HCT116 (cell line): ENCODE results near the gene HPD. TPM values are rescaled to one million over a fixed set of nuclear protein-coding genes. Genes with fewer than 3 reads are reported as not detected.

ENCODE experiments used
- ATAC-seq: fragments of 200-7000 bp; cut with Tn5 transposase; 2 replicates; pipeline ENCODE4 v1.9.1; 2020; ENCODE audit warnings: mild to moderate bottlenecking, moderate library complexity
- BruUV-seq: library from RNA; stranded (reverse); fragments of 400-500 nt; replicated peaks from 2 replicates; lab custom pipeline; 2021; lab: Mats Ljungman, UMichigan
- CTCF ChIA-PET: fragments of 300-600 bp; sonication (Branson Sonifier 250); formaldehyde crosslinking; loops from one replicate; lab custom pipeline; 2021; ENCODE audit warnings: antibody characterized with exemption; lab: Charles Lee
- POLR2A ChIA-PET: fragments of 300-600, 350-600 bp; sonication (Branson Sonifier 250); formaldehyde crosslinking; loops from one replicate; lab custom pipeline; 2021; ENCODE audit warnings: antibody characterized with exemption; lab: Charles Lee
- RAD21 ChIA-PET, 2 experiments: fragments of 300-600 bp; sonication (Branson Sonifier 250); formaldehyde crosslinking; loops; one replicate each; lab custom pipeline; 2023; ENCODE audit warnings: low total read pairs in 2 of 2; ENCODE audit not compliant: uncharacterized antibody in 2 of 2, unreplicated experiment in 2 of 2, low non-redundant PET in 1 of 2; lab: Charles Lee
- DNase-seq: peaks from one replicate; pipeline ENCODE4 v3.0.0-alpha.2; 2010; ENCODE audit warnings: low read depth, low spot score
- H2AFZ ChIP-seq: fragments of 200-600 bp; shearing (Covaris generic), sonication (generic); 2 replicates; pipeline ENCODE4 v1.6.1; 2017; ENCODE audit warnings: low read depth, mixed run types, mixed read lengths, antibody characterized with exemption, low read length; ENCODE audit not compliant: poor library complexity, severe bottlenecking
- H3K27ac ChIP-seq: 2 replicates; pipeline ENCODE4 v1.5.1; 2012; ENCODE audit warnings: low read depth, low read length
- H3K27me3 ChIP-seq: fragments of 200-600 bp; sonication (generic); 2 replicates; pipeline ENCODE4 v1.6.1; 2016; ENCODE audit warnings: mixed run types, low read length, mixed read lengths; ENCODE audit not compliant: insufficient read depth
- H3K36me3 ChIP-seq, 2 experiments: fragments of 200-500 bp in 1 of 2; fragments of 200-600 bp in 1 of 2; sonication (Bioruptor generic) in 1 of 2; sonication (generic) in 1 of 2; 2 replicates each; pipeline versions ENCODE4 v1.5.1 to v1.6.1; 2014 to 2016; ENCODE audit warnings: low read length in 2 of 2, inconsistent platforms in 1 of 2, mixed read lengths in 1 of 2, mixed run types in 1 of 2; ENCODE audit not compliant: insufficient read depth in 2 of 2, control insufficient read depth in 1 of 2
- H3K4me1 ChIP-seq, 2 experiments: fragments of 200-600 bp in 1 of 2; sonication (generic) in 1 of 2; 2 replicates each; pipeline versions ENCODE4 v1.5.1 to v1.6.1; 2012 to 2017; ENCODE audit warnings: low read length in 2 of 2, inconsistent platforms in 1 of 2, mild to moderate bottlenecking in 1 of 2, mixed read lengths in 1 of 2, mixed run types in 1 of 2, moderate library complexity in 1 of 2; ENCODE audit not compliant: insufficient read depth in 2 of 2, control insufficient read depth in 1 of 2
- H3K4me2 ChIP-seq: fragments of 200-600 bp; sonication (generic); 2 replicates; pipeline ENCODE4 v1.6.1; 2017; ENCODE audit warnings: mixed run types, low read length, mixed read lengths
- H3K4me3 ChIP-seq, 2 experiments: fragments of 200-600 bp in 1 of 2; sonication (generic) in 1 of 2; replicated peaks in 1 of 2; 2 replicates each; pipeline ENCODE4 v1.5.1; 2011 to 2016; ENCODE audit warnings: low read length in 2 of 2, control low read depth in 1 of 2, low read depth in 1 of 2, mild to moderate bottlenecking in 1 of 2, mixed read lengths in 1 of 2, mixed run types in 1 of 2
- H3K79me2 ChIP-seq: fragments of 200-600 bp; sonication (generic); 2 replicates; pipeline ENCODE4 v1.6.1; 2017; ENCODE audit warnings: mild to moderate bottlenecking, mixed run types, low read length, moderate library complexity, mixed read lengths; ENCODE audit not compliant: insufficient read depth
- H3K9ac ChIP-seq: fragments of 200-600 bp; sonication (generic); 2 replicates; pipeline ENCODE4 v1.6.1; 2016; ENCODE audit warnings: low read length, mixed read lengths
- H3K9me2 ChIP-seq: fragments of 200-600 bp; sonication (generic), shearing (Covaris generic); 2 replicates; pipeline ENCODE4 v1.6.1; 2017; ENCODE audit warnings: mixed run types, mild to moderate bottlenecking, moderate library complexity; ENCODE audit not compliant: insufficient read depth
- H3K9me3 ChIP-seq, 2 experiments: fragments of 200-500 bp in 1 of 2; fragments of 200-600 bp in 1 of 2; sonication (Bioruptor generic) in 1 of 2; sonication (generic) in 1 of 2; 2 replicates each; pipeline ENCODE4 v1.6.1; 2014 to 2017; ENCODE audit warnings: low read length in 2 of 2, mixed read lengths in 2 of 2, inconsistent platforms in 1 of 2, low read depth in 1 of 2, mild to moderate bottlenecking in 1 of 2, mixed run types in 1 of 2, moderate library complexity in 1 of 2; ENCODE audit not compliant: control insufficient read depth in 1 of 2, insufficient read depth in 1 of 2
- H4K20me1 ChIP-seq: fragments of 200-600 bp; sonication (generic), shearing (Covaris generic); 2 replicates; pipeline ENCODE4 v1.6.1; 2017; ENCODE audit warnings: mixed run types, mild to moderate bottlenecking, moderate library complexity; ENCODE audit not compliant: insufficient read depth
- CBX3 ChIP-seq: IDR thresholded peaks from 2 replicates; pipeline ENCODE4 v1.6.1; 2012; ENCODE audit warnings: low read depth
- EGR1 ChIP-seq: IDR thresholded peaks from 2 replicates; pipeline ENCODE4 v1.6.1; 2012; ENCODE audit warnings: low read depth
- EZH2 ChIP-seq: fragments of 200-600 bp; sonication (generic); IDR thresholded peaks from 2 replicates; pipeline ENCODE4 v1.6.1; 2017; ENCODE audit warnings: antibody characterized with exemption, mixed run types
- EZH2phosphoT487 ChIP-seq: fragments of 200-600 bp; IDR thresholded peaks from 2 replicates; pipeline ENCODE4 v1.6.1; 2018; ENCODE audit warnings: antibody characterized with exemption, borderline replicate concordance
- FOSL1 ChIP-seq: IDR thresholded peaks from 2 replicates; pipeline ENCODE4 v1.6.1; 2012; ENCODE audit warnings: low read depth
- JUND ChIP-seq: IDR thresholded peaks from 2 replicates; pipeline ENCODE4 v1.6.1; 2012
- POLR2AphosphoS5 ChIP-seq: IDR thresholded peaks from 2 replicates; pipeline ENCODE4 v1.6.1; 2011; ENCODE audit warnings: mild to moderate bottlenecking, low read depth, low read length, moderate library complexity
- RAD21 ChIP-seq: IDR thresholded peaks from 2 replicates; pipeline ENCODE4 v1.6.1; 2012; ENCODE audit warnings: low read depth, mild to moderate bottlenecking
- SP1 ChIP-seq: IDR thresholded peaks from 2 replicates; pipeline ENCODE4 v1.6.1; 2012; ENCODE audit warnings: low read depth
- SRF ChIP-seq: IDR thresholded peaks from 2 replicates; pipeline ENCODE4 v1.6.1; 2012; ENCODE audit warnings: low read depth
- TCF7L2 ChIP-seq: IDR thresholded peaks from 2 replicates; pipeline ENCODE4 v1.7.0; 2011; ENCODE audit warnings: borderline replicate concordance, inconsistent platforms; ENCODE audit not compliant: insufficient read depth, insufficient read length; ENCODE audit errors: extremely low read depth
- ZFX ChIP-seq: fragments of 450-650 bp; IDR thresholded peaks from 2 replicates; pipeline ENCODE4 v1.6.1; 2017
- intact Hi-C: fragments of 100-400 bp; cut with micrococcal nuclease; formaldehyde crosslinking; loops from 2 replicates; pipeline ENCODE4 v1.10.0; 2022
- total RNA-seq: library from RNA; stranded (reverse); gene quantifications from one replicate; pipeline ENCODE4 v1.2.1, GENCODE V29; 2021; ENCODE audit not compliant: unreplicated experiment
- TF ChIP-seq, protein P1 (sequence below): IDR thresholded peaks from 2 replicates; pipeline ENCODE4 v1.6.1; 2012
- TF ChIP-seq, protein P2 (sequence below): IDR thresholded peaks from 2 replicates; pipeline ENCODE4 v1.6.1; 2012; ENCODE audit warnings: low read depth

Gene HPD
- total RNA-seq, 1 experiment from 2014 or later: 1.1 TPM

DNA sequence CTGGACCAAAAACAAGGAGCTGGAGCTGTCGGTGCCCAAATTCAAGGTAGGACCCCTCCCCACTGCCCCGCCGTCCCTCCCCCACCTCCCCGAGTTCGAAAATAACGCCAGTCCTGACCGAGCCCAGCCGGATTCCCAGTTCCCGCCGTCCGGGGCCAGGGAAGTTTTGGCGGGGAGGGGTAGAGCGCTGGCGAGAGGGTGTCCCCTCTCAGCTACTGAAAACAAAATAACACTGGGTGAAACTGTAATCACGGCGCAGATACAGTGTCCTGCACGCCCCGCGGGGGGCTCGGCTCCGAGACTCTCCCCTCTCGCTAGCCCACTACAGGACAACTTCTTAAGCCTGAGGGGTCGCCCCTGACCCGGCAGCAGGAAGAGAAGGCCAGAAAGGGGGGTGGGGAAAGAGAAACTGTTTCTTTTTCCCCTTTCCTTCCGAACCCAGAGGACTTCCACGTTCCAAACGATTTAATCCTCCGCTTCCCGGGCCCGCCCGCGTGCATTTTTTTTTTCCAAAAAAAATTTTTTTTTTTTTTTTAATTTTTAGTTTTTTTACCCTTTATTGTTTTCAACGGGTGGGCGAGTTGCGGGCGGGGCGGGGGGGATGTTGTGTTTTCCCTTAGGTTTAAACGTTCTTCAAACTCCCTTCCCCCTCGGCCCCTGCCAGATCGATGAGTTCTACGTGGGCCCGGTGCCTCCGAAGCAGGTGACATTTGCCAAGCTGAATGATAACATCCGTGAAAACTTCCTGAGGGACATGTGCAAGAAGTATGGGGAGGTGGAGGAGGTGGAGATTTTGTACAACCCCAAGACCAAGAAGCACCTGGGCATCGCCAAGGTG, 53.3 kb downstream of the HPD start:
- peak overlapping the region; percentile 92 for H3K9ac ChIP-seq
- H3K4me3 ChIP-seq: peak overlapping the region; percentile 74 to 85
- peaks cover 66% of the 10 kb centered on the region for H3K79me2 ChIP-seq
- POLR2A ChIA-PET: interaction anchor here (2.2 kb wide), 1 partner anchor 11 kb away, joined by 8 read pairs; the partner anchor contains the start of gene RHOF
- H3K9me3 ChIP-seq: no peaks in the 10 kb centered on the region
- no peak for DNase-seq
- H3K27me3 ChIP-seq: no peaks in the 10 kb centered on the region
- CTCF ChIA-PET: interaction anchor here (3.9 kb wide), 1 partner anchor 10 kb away, joined by 33 read pairs; the partner anchor contains the start of gene RHOF
- TF ChIP-seq, protein P1, sequence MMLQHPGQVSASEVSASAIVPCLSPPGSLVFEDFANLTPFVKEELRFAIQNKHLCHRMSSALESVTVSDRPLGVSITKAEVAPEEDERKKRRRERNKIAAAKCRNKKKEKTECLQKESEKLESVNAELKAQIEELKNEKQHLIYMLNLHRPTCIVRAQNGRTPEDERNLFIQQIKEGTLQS: no peak
- TF ChIP-seq EZH2: no peak
- no peak for TF ChIP-seq EZH2phosphoT487
- TF ChIP-seq POLR2AphosphoS5: no peak; the same call in 1 of the 2 replicates
- no peak for TF ChIP-seq TCF7L2
- TF ChIP-seq EGR1: no peak
- TF ChIP-seq RAD21: no peak
- no peak for TF ChIP-seq SP1
- no peak for TF ChIP-seq JUND
- no peak for TF ChIP-seq ZFX
- TF ChIP-seq FOSL1: no peak
- no peak for TF ChIP-seq CBX3
- TF ChIP-seq SRF: no peak
- TF ChIP-seq, protein P2, sequence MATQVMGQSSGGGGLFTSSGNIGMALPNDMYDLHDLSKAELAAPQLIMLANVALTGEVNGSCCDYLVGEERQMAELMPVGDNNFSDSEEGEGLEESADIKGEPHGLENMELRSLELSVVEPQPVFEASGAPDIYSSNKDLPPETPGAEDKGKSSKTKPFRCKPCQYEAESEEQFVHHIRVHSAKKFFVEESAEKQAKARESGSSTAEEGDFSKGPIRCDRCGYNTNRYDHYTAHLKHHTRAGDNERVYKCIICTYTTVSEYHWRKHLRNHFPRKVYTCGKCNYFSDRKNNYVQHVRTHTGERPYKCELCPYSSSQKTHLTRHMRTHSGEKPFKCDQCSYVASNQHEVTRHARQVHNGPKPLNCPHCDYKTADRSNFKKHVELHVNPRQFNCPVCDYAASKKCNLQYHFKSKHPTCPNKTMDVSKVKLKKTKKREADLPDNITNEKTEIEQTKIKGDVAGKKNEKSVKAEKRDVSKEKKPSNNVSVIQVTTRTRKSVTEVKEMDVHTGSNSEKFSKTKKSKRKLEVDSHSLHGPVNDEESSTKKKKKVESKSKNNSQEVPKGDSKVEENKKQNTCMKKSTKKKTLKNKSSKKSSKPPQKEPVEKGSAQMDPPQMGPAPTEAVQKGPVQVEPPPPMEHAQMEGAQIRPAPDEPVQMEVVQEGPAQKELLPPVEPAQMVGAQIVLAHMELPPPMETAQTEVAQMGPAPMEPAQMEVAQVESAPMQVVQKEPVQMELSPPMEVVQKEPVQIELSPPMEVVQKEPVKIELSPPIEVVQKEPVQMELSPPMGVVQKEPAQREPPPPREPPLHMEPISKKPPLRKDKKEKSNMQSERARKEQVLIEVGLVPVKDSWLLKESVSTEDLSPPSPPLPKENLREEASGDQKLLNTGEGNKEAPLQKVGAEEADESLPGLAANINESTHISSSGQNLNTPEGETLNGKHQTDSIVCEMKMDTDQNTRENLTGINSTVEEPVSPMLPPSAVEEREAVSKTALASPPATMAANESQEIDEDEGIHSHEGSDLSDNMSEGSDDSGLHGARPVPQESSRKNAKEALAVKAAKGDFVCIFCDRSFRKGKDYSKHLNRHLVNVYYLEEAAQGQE: no peak
- RAD21 ChIA-PET: no interaction called here
- BruUV-seq: no TSS peak
- intact Hi-C loops: no loop called here
- H3K27ac ChIP-seq: peak overlapping the region; percentile 100
- peaks cover 3 to 20% of the 10 kb centered on the region in 2 experiments; a peak in 3 of 4 replicates for H3K36me3 ChIP-seq
- H4K20me1 ChIP-seq: no peaks in the 10 kb centered on the region
- no peak for ATAC-seq
- no peak overlapping the region for H2AFZ ChIP-seq
- peaks cover 21 to 41% of the 10 kb centered on the region in 2 experiments for H3K4me1 ChIP-seq
- H3K4me2 ChIP-seq: peak overlapping the region; percentile 98
- H3K9me2 ChIP-seq: no peaks in the 10 kb centered on the region
